Progenitor cell of endocrine pancreas (in vitro differentiated cells): Measurements from ENCODE around the gene SGCG. TPM values are rescaled to one million over a fixed set of nuclear protein-coding genes. Genes with fewer than 3 reads are reported as not detected.

Source experiments
- DNase-seq: peaks from one replicate; pipeline ENCODE4 v3.0.0; 2021; ENCODE audit warnings: low spot score; ENCODE audit not compliant: unreplicated experiment
- H3K27ac Mint-ChIP-seq: 2 replicates; pipeline ENCODE4 v1.8.0; 2021; ENCODE audit warnings: mild to moderate bottlenecking, moderate library complexity, mixed read lengths
- H3K27me3 Mint-ChIP-seq: 2 replicates; pipeline ENCODE4 v1.8.0; 2021; ENCODE audit warnings: mixed read lengths
- H3K36me3 Mint-ChIP-seq: 2 replicates; pipeline ENCODE4 v1.8.0; 2022; ENCODE audit warnings: mixed read lengths; ENCODE audit not compliant: insufficient read depth
- H3K4me1 Mint-ChIP-seq: 2 replicates; pipeline ENCODE4 v1.8.0; 2021; ENCODE audit warnings: low read depth, mixed read lengths
- H3K4me3 Mint-ChIP-seq: 2 replicates; pipeline ENCODE4 v1.8.0; 2021; ENCODE audit warnings: low read depth, mild to moderate bottlenecking, moderate library complexity, mixed read lengths
- H3K9me3 Mint-ChIP-seq: 2 replicates; pipeline ENCODE4 v1.8.0; 2021; ENCODE audit warnings: low read depth, mixed read lengths
- CTCF ChIP-seq: fragments of 200-600 bp; sonication (generic); IDR thresholded peaks from one replicate; pipeline ENCODE4 v1.5.0; 2021; ENCODE audit warnings: antibody characterized with exemption, mild to moderate bottlenecking; ENCODE audit not compliant: unreplicated experiment
- total RNA-seq: library from RNA; stranded (reverse); gene quantifications from 2 replicates; pipeline ENCODE4 v1.2.1, GENCODE V29; 2021

SGCG gene
- total RNA-seq, 1 donor from 2014 or later: not detected

GRCh38 chr13:23348262-23349127 lies 167.7 kb downstream of the SGCG start:
- Mint-ChIP-seq H3K9me3 (no peaks in the 10 kb centered on the region), H3K36me3 (peaks cover 3% of the 10 kb centered on the region), H3K4me3 (no peak overlapping the region), H3K27ac (no peak overlapping the region), H3K4me1 (peaks cover 11% of the 10 kb centered on the region), H3K27me3 (no peaks in the 10 kb centered on the region)
- TF ChIP-seq CTCF: no peak
- no peak for DNase-seq

GRCh38 chr13:23349161-23349897 lies 168.6 kb downstream of the SGCG start:
- DNase-seq: no peak
- no peak for TF ChIP-seq CTCF
- peaks cover 11% of the 10 kb centered on the region for H3K4me1 Mint-ChIP-seq
- H3K4me3 Mint-ChIP-seq: no peak overlapping the region
- peaks cover 3% of the 10 kb centered on the region for H3K36me3 Mint-ChIP-seq
- no peaks in the 10 kb centered on the region for H3K9me3 Mint-ChIP-seq
- no peaks in the 10 kb centered on the region for H3K27me3 Mint-ChIP-seq
- H3K27ac Mint-ChIP-seq: no peak overlapping the region

GRCh38 chr13:23350009-23350408 lies 169.2 kb downstream of the SGCG start:
- H3K9me3 Mint-ChIP-seq: no peaks in the 10 kb centered on the region
- no peaks in the 10 kb centered on the region for H3K27me3 Mint-ChIP-seq
- DNase-seq: no peak
- peaks cover 3% of the 10 kb centered on the region for H3K36me3 Mint-ChIP-seq
- no peak for TF ChIP-seq CTCF
- H3K27ac Mint-ChIP-seq: no peak overlapping the region
- peaks cover 11% of the 10 kb centered on the region for H3K4me1 Mint-ChIP-seq
- H3K4me3 Mint-ChIP-seq: no peak overlapping the region

GRCh38 chr13:23352161-23352560 lies 171.4 kb downstream of the SGCG start:
- H3K4me1 Mint-ChIP-seq: peaks cover 11% of the 10 kb centered on the region
- H3K36me3 Mint-ChIP-seq: peaks cover 3% of the 10 kb centered on the region
- no peak overlapping the region for H3K27ac Mint-ChIP-seq
- no peak overlapping the region for H3K4me3 Mint-ChIP-seq
- TF ChIP-seq CTCF: no peak
- H3K9me3 Mint-ChIP-seq: no peaks in the 10 kb centered on the region
- H3K27me3 Mint-ChIP-seq: no peaks in the 10 kb centered on the region
- no peak for DNase-seq

- no peak for TF ChIP-seq CTCF
- H3K27ac Mint-ChIP-seq: no peak overlapping the region
- H3K4me3 Mint-ChIP-seq: no peak overlapping the region
- H3K36me3 Mint-ChIP-seq: peaks cover 1% of the 10 kb centered on the region
- no peaks in the 10 kb centered on the region for H3K9me3 Mint-ChIP-seq
- H3K4me1 Mint-ChIP-seq: peaks cover 5% of the 10 kb centered on the region
- DNase-seq: no peak
- H3K27me3 Mint-ChIP-seq: no peaks in the 10 kb centered on the region
Observed at GRCh38 chr13:23354520-23354919, 173.7 kb downstream of the SGCG start.
